Measurements from ENCODE around the gene PMPCA.

- no peak for TF ChIP-seq CTCF (IDR thresholded peaks at IDR 0.05; ENCODE audit: insufficient read depth, low read length, poor library complexity, severe bottlenecking)
- TF ChIP-seq EZH2phosphoT487 (conservative IDR thresholded peaks at IDR 0.05; ENCODE audit: low read length): no peak
Measured at GRCh38 chr9:136378170-136379002, 32.1 kb upstream of the PMPCA start.

Data from SU-DHL-6 (cell line).